Lower leg skin (tissue), 3 donors: ENCODE data around the gene UBAP2.

Source experiments
- POLR2A ChIP-seq, 2 donors: fragments of 450-650 bp; IDR thresholded peaks; one replicate each; pipeline ENCODE4 v1.6.1; 2016 to 2017; ENCODE audit warnings: antibody characterized with exemption in 2 of 2, mild to moderate bottlenecking in 1 of 2, moderate library complexity in 1 of 2
- TF ChIP-seq, protein P1 (sequence below), 3 donors: fragments of 450-650 bp; IDR thresholded peaks; one replicate each; pipeline ENCODE4 v1.5.1; 2016; ENCODE audit warnings: antibody characterized with exemption in 3 of 3, mild to moderate bottlenecking in 3 of 3, moderate library complexity in 2 of 3

DNA sequence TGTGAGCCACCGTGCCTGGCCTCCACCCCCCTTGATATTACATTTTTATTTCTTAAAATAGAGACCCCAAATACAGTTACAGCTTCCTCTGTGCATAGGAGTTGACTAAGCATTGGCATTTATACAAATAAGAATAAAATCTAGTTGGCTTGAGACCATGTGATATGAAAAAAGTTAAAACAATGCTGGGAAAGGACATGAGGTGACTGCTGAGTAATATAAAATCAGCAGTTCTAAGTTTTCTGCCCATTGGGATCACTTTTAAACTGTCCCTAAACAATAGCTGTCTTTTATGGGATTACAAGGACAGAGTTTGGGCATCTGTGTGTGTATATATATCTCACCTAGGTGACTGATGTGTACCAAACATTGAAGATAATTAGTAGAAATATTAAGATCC, 135.1 kb downstream of the UBAP2 start:
- TF ChIP-seq, protein P1, sequence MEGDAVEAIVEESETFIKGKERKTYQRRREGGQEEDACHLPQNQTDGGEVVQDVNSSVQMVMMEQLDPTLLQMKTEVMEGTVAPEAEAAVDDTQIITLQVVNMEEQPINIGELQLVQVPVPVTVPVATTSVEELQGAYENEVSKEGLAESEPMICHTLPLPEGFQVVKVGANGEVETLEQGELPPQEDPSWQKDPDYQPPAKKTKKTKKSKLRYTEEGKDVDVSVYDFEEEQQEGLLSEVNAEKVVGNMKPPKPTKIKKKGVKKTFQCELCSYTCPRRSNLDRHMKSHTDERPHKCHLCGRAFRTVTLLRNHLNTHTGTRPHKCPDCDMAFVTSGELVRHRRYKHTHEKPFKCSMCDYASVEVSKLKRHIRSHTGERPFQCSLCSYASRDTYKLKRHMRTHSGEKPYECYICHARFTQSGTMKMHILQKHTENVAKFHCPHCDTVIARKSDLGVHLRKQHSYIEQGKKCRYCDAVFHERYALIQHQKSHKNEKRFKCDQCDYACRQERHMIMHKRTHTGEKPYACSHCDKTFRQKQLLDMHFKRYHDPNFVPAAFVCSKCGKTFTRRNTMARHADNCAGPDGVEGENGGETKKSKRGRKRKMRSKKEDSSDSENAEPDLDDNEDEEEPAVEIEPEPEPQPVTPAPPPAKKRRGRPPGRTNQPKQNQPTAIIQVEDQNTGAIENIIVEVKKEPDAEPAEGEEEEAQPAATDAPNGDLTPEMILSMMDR (IDR thresholded peaks at IDR 0.05): no peak
- TF ChIP-seq POLR2A (IDR thresholded peaks at IDR 0.05): no peak
